Aorta (tissue), 5 donors: ENCODE results near the gene TOR1A. TPM values are rescaled to one million over a fixed set of nuclear protein-coding genes. Genes with fewer than 3 reads are reported as not detected.
A peak's percentile ranks its signal among the peaks of the same experiment; 100 is the strongest.
"Not testable (repeated sequence)": the region's sequence is repeated elsewhere in the genome, so short reads cannot be mapped to it uniquely, and the experiment has no call there.

Experiments
- ATAC-seq: fragments of 200-7000 bp; cut with Tn5 transposase; one replicate; pipeline ENCODE4 v1.9.1; 2022; ENCODE audit warnings: moderate library complexity; ENCODE audit not compliant: low FRiP score
- DNase-seq, 2 donors: peaks; one replicate each; pipeline ENCODE4 v3.0.0-alpha.2; 2020
- H3K27ac ChIP-seq, 2 donors: one replicate each; pipeline ENCODE4 v1.5.1; 2013; ENCODE audit warnings: low read length in 2 of 2, mild to moderate bottlenecking in 2 of 2, moderate library complexity in 2 of 2, control low read depth in 1 of 2, inconsistent platforms in 1 of 2, low read depth in 1 of 2
- H3K27me3 ChIP-seq, 2 donors: one replicate each; pipeline ENCODE4 v1.6.1; 2013; ENCODE audit warnings: control low read depth in 1 of 2, low read length in 1 of 2, mild to moderate bottlenecking in 1 of 2, moderate library complexity in 1 of 2; ENCODE audit not compliant: insufficient read depth in 2 of 2, control insufficient read depth in 1 of 2
- H3K36me3 ChIP-seq, 2 donors: one replicate each; pipeline ENCODE4 v1.6.1; 2013; ENCODE audit warnings: control low read depth in 1 of 2, low read length in 1 of 2, mild to moderate bottlenecking in 1 of 2; ENCODE audit not compliant: insufficient read depth in 2 of 2, control insufficient read depth in 1 of 2
- H3K4me1 ChIP-seq, 2 donors: one replicate each; pipeline ENCODE4 v1.6.1; 2013; ENCODE audit warnings: low read length in 2 of 2, control low read depth in 1 of 2, mild to moderate bottlenecking in 1 of 2, moderate library complexity in 1 of 2; ENCODE audit not compliant: insufficient read depth in 2 of 2, control insufficient read depth in 1 of 2
- H3K4me3 ChIP-seq, 2 donors: one replicate each; pipeline ENCODE4 v1.5.1; 2013; ENCODE audit warnings: low read length in 2 of 2, control low read depth in 1 of 2, mild to moderate bottlenecking in 1 of 2
- H3K9me3 ChIP-seq: one replicate; pipeline ENCODE4 v1.6.1; 2013; ENCODE audit warnings: mild to moderate bottlenecking, low read length; ENCODE audit not compliant: control insufficient read depth
- WGBS, 2 donors: extraction: QIAGEN DNeasy Blood & Tissue Kit; methylation state at CpG; one replicate each; pipeline ENCODE4 v1.1.7; 2013; 5-methylcytosine and 5-hydroxymethylcytosine counted together
- intact Hi-C, 2 donors: fragments of 100-400 bp; cut with DNase I; formaldehyde crosslinking; loops; one replicate each; pipeline versions ENCODE4 v1.14.2 to v1.15.0; 2022
- polyA plus RNA-seq, 2 donors: library from polyadenylated mRNA; stranded (reverse); fragments of 200-250 nt; gene quantifications; one replicate each; pipeline ENCODE4 v1.2.3, GENCODE V29; 2013
- total RNA-seq, 2 donors: library from RNA; stranded (reverse); fragmentation: NEBNext Ultra II Directional; extraction: Animal tissue kit (Norgen Biotek cat#: 25700); gene quantifications; one replicate each; pipeline ENCODE4 v1.2.1, GENCODE V29; 2021
- donor health status: healthy with polysubstance abuse.
- donor health status: Bipolar disorder and iron deficiency.
- donor health status: DM: no; HTN: no; CAD: no.
- donor health status: DM: no; HTN: no; CAD: no.
- donor health status: DM: yes; HTN: yes; CAD: no.

TOR1A gene
- total and polyA plus RNA-seq, 4 donors = 25.2 to 29.0 (median 26.4) TPM

GRCh38 chr9:129785866-129786265, 38.1 kb downstream of the TOR1A start:
- DNase-seq (no peak), ATAC-seq (no peak)
- no peak overlapping the region for H3K27ac ChIP-seq
- H3K4me3 ChIP-seq = no peak overlapping the region
- H3K9me3 ChIP-seq = no peaks in the 10 kb centered on the region
- no peaks in the 10 kb centered on the region for H3K4me1 ChIP-seq
- intact Hi-C loops = loop anchor here in 1 of 2 donors (5.0 kb wide), 1 partner anchor 654 kb away; no protein-coding TSS in a partner anchor
- WGBS, 2 donors = 83 to 84% methylated on average over 1 of the region's 1 CpG
- H3K36me3 ChIP-seq = no peaks in the 10 kb centered on the region
- no peaks in the 10 kb centered on the region for H3K27me3 ChIP-seq

- H3K4me3 ChIP-seq, H3K36me3 ChIP-seq, DNase-seq: not testable (repeated sequence)
Observed at GRCh38 chr9:129784970-129785369, 39.0 kb downstream of the TOR1A start.

DNA sequence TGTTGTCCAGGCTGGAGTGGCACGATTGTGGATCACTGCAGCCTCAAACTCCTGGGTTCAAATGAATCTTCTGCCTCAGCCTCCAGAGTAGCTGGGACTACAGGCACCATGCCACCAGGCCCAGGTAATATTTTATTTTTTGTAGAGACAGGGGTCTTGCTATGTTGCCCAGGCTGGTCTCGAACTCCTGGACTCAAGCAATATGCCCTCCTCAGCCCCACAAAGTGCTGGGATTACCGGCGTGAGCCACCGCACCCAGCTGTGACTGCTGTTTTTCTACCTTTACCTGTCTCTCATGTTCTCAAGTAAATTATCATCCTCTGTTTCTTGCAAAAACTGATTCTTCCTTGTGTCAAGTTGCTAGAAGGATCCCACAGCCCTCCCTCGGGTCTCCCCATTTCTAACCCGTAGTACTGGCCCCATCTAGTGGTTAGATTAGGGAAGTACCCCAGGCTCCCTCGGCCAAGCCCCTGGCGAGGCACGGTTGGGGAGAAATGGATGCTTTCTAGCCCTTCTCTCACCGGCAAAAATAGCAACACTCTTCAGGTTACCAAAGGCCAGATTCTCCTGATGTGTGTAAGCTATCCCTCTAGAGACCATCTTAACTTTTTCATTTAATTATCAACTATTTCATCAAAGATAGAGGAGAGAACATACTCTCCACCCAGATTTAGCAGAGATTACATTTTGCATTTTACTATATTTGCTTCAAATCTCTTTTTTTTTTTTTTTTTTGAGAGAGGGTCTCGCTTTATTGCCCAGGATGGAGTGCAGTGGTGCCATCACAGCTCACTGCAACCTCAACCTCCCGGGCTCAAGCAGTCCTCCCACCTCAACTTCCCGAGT, 40.2 kb downstream of the TOR1A start:
- no peaks in the 10 kb centered on the region for H3K27me3 ChIP-seq
- DNase-seq = peak; percentile 77 to 82
- H3K9me3 ChIP-seq = no peaks in the 10 kb centered on the region
- no peaks in the 10 kb centered on the region for H3K36me3 ChIP-seq
- peak; percentile 93 for ATAC-seq
- no peak overlapping the region for H3K27ac ChIP-seq
- intact Hi-C loops = loop anchor here (1.0 to 5.0 kb wide), 3 partner anchors 45 to 141 kb away; partner anchors contain the start of gene ASB6 (in 2 of the 2)
- no peaks in the 10 kb centered on the region for H3K4me1 ChIP-seq
- H3K4me3 ChIP-seq = no peak overlapping the region
- WGBS, 2 donors = 32 to 33% methylated on average over 14 of the region's 14 CpGs

More at GRCh38 chr9:129784970-129785369, 39.0 kb downstream of the TOR1A start:
- H3K27ac ChIP-seq, ATAC-seq, H3K4me1 ChIP-seq, H3K9me3 ChIP-seq, H3K27me3 ChIP-seq: not testable (repeated sequence)
- intact Hi-C loops = loop anchor here in 1 of 2 donors (5.0 kb wide), 2 partner anchors 48 to 653 kb away; no protein-coding TSS in a partner anchor
- WGBS, 2 donors = 75 to 76% methylated on average over 11 of the region's 11 CpGs

DNA sequence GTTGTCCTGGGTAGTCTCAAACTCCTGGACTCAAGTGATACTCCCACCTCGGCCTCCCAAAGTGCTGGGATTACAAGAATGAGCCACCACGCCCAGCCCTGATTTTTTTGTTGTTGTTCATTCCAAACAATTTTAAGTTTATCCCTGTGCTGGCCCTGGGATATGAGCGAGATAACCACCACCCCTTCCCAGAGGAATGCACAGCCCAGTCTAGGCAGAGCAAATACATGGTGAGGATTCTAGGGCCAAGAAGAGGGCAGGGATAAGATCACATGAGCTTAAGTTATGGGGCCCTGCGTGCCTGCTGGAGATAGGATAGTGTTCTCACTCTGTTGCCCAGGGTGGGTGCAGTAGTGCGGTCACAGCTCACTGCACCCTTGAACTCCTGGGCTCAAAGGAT, 42.0 kb downstream of the TOR1A start:
- H3K36me3 ChIP-seq = no peaks in the 10 kb centered on the region
- H3K4me3 ChIP-seq = no peak overlapping the region
- DNase-seq (no peak), ATAC-seq (no peak)
- H3K4me1 ChIP-seq = no peaks in the 10 kb centered on the region
- H3K9me3 ChIP-seq = no peaks in the 10 kb centered on the region
- 74 to 78% methylated on average over 5 of the region's 5 CpGs for WGBS, 2 donors
- intact Hi-C loops = loop anchor here (2.0 to 5.0 kb wide), 2 partner anchors 43 to 45 kb away; no protein-coding TSS in a partner anchor
- no peak overlapping the region for H3K27ac ChIP-seq
- H3K27me3 ChIP-seq = no peaks in the 10 kb centered on the region

GRCh38 chr9:129781131-129781530, 42.8 kb downstream of the TOR1A start:
- Histone ChIP-seq H3K4me3 (no peak overlapping the region), H3K9me3 (no peaks in the 10 kb centered on the region), H3K36me3 (no peaks in the 10 kb centered on the region), H3K27ac (no peak overlapping the region), H3K4me1 (no peaks in the 10 kb centered on the region), H3K27me3 (no peaks in the 10 kb centered on the region)
- intact Hi-C loops = loop anchor here in 1 of 2 donors (5.0 kb wide), 1 partner anchor 44 kb away; no protein-coding TSS in a partner anchor
- ATAC-seq (no peak), DNase-seq (no peak)
- 76 to 83% methylated on average over 8 of the region's 8 CpGs for WGBS, 2 donors

GRCh38 chr9:129779560-129780190, 44.3 kb downstream of the TOR1A start:
- no peak for ATAC-seq
- 93 to 95% methylated on average over 7 of the region's 7 CpGs for WGBS, 2 donors
- no peaks in the 10 kb centered on the region for H3K27me3 ChIP-seq
- H3K4me1 ChIP-seq = no peaks in the 10 kb centered on the region
- no peak for DNase-seq
- no peak overlapping the region for H3K27ac ChIP-seq
- intact Hi-C loops = loop anchor here in 1 of 2 donors (5.0 kb wide), 1 partner anchor 42 kb away; no protein-coding TSS in a partner anchor
- no peaks in the 10 kb centered on the region for H3K9me3 ChIP-seq
- H3K4me3 ChIP-seq = no peak overlapping the region
- H3K36me3 ChIP-seq = no peaks in the 10 kb centered on the region

DNA sequence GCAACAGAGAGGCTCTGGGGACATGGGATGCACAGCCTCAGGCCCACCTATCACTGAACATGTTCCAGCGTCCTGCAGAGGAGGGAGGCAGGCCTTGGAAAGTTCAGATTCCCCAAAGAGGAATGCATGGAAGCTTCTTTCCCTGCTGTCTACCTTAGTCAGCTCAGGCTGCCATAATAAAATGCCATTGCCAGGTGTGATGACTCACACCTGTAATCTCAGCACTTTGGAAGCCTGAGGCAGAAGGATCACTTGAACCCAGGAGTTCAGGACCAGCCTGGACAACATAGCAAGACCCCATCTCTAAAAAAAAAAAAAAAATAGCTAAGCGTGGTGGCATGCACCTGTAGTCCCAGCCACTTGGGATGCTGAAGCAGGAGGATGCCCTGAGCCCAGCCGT, 45.5 kb downstream of the TOR1A start:
- no peaks in the 10 kb centered on the region for H3K36me3 ChIP-seq
- WGBS, 2 donors = 74 to 88% methylated on average over 3 of the region's 3 CpGs
- H3K27ac ChIP-seq = no peak overlapping the region
- H3K9me3 ChIP-seq = no peaks in the 10 kb centered on the region
- H3K27me3 ChIP-seq = no peaks in the 10 kb centered on the region
- intact Hi-C loops = no loop called here
- DNase-seq (no peak), ATAC-seq (no peak)
- no peaks in the 10 kb centered on the region for H3K4me1 ChIP-seq
- no peak overlapping the region for H3K4me3 ChIP-seq

GRCh38 chr9:129777769-129778130, 46.2 kb downstream of the TOR1A start:
- peak; percentile 4 for ATAC-seq
- intact Hi-C loops = no loop called here
- no peaks in the 10 kb centered on the region for H3K36me3 ChIP-seq
- no peaks in the 10 kb centered on the region for H3K27me3 ChIP-seq
- no peak for DNase-seq
- no peaks in the 10 kb centered on the region for H3K9me3 ChIP-seq
- H3K4me1 ChIP-seq = no peaks in the 10 kb centered on the region
- H3K27ac ChIP-seq = no peak overlapping the region
- no peak overlapping the region for H3K4me3 ChIP-seq
- 72 to 79% methylated on average over 11 of the region's 11 CpGs for WGBS, 2 donors
